ENCODE results near the gene LGR6.

DNA sequence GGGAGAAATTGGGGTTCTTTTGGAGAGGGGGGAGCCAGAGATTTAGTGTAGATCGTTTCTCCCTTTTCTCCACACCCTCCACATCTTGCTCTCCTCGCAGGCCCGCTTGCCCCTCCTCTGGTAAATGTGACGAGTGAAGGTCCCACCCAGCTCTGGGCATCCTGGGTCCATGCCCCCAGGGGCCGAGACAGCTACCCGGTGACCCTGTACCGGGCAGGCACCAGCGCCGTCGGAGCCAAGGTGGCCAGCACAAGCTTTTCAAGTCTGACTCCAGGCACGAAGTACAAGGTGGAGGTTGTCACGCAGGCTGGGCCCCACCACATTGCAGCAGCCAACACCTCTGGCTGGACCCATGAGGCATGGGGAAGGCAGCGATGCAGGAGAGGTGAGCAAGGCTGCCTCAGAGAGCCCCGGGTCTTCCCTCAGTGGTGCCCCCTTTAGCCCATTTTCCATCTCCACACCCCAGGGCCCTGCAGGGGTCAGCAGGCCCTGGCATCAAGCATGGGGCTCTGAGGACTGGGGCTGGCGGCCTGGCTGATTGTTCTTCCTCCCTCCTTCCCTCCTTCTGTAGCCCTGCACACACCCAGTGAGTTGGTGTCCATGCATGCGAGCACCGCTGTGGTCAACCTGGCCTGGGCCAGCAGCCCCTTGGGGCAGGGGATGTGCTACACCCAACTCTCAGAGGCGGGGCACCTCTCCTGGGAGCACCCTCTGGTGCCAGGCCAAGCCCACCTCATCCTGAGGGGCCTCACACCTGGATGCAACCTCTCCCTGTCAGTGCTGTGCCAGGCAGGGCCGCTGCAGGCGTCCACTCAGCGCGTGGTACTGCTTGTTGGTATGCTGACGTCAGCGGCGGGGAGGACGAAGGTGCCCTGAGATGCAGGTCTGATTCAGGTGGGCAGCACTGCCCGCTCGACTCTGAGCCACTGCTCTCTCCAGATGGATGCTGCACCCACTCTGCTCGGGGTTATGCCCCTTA is 16.4 kb upstream of the LGR6 start:
- TF ChIP-seq, protein P1, sequence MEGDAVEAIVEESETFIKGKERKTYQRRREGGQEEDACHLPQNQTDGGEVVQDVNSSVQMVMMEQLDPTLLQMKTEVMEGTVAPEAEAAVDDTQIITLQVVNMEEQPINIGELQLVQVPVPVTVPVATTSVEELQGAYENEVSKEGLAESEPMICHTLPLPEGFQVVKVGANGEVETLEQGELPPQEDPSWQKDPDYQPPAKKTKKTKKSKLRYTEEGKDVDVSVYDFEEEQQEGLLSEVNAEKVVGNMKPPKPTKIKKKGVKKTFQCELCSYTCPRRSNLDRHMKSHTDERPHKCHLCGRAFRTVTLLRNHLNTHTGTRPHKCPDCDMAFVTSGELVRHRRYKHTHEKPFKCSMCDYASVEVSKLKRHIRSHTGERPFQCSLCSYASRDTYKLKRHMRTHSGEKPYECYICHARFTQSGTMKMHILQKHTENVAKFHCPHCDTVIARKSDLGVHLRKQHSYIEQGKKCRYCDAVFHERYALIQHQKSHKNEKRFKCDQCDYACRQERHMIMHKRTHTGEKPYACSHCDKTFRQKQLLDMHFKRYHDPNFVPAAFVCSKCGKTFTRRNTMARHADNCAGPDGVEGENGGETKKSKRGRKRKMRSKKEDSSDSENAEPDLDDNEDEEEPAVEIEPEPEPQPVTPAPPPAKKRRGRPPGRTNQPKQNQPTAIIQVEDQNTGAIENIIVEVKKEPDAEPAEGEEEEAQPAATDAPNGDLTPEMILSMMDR (IDR thresholded peaks at IDR 0.05; ENCODE audit: low read length): no peak
- no peak for TF ChIP-seq EZH2 (IDR thresholded peaks at IDR 0.05; ENCODE audit: borderline replicate concordance, low read length)

Data from OCI-LY1 (cell line).